Measurements from ENCODE around the gene TSC2.
"Not testable (repeated sequence)": the region's sequence is repeated elsewhere in the genome, so short reads cannot be mapped to it uniquely, and the experiment has no call there.

Gene TSC2

GRCh38 chr16:2107121-2107790, 59.5 kb downstream of the TSC2 start:
- DNase-seq, result not testable (repeated sequence)

DNA sequence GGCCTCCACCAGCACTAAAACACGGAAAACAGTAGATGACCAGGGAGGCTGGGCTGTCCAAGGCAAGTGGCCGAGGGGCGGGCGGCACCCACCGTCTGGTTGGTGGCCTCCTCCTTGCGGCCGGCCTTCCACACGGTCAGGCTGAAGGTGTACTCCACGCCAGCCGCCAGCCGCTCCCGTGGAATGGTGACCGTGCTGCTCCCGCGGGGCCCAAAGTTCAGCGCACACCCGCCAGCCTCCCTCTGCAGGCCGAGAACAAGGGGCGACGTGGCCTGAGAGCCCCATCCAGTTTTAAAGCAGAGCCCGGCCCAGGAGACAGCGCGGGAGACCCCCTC, 60.0 kb downstream of the TSC2 start:
- not testable (repeated sequence) for DNase-seq

DNA sequence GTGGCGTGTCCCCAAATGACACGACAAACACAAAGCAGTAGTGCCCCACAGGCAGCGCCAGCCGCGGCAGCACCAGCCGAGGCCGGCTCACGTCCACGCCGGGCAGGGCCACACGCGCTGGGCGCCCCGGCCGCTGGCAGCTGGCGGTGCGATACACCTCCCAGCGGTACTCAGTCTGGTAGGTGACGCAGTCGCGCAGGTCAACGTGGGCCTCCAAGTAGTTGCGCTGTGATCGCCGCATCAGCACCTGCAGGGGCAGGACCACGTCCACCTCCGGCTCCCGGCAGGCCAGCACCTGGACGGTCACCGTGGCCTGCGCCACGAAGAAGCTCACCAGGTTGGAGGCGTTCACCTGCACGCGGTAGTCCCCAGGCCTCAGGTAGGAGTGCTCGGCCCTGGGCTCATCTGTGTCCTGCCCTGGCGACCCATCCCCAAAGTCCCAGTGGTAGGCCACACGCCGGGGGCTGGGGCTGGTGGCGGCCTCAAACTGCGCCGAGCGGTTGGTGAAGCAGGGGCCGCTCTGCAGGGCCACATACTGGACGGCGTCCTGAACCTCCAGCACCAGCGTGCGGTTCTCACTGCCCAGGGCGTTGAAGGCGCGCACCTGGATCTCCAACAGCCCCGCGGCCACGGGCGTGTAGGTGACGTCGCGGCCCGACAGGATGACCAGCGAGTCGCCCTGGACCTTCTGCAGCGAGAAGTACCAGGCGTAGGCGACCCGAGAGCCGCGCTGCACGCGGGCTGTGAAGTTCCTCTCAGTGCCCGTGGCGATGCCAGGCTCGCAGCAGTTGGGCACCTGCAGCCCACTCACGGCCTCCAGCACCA, 60.9 kb downstream of the TSC2 start:
- DNase-seq, result not testable (repeated sequence)

DNA sequence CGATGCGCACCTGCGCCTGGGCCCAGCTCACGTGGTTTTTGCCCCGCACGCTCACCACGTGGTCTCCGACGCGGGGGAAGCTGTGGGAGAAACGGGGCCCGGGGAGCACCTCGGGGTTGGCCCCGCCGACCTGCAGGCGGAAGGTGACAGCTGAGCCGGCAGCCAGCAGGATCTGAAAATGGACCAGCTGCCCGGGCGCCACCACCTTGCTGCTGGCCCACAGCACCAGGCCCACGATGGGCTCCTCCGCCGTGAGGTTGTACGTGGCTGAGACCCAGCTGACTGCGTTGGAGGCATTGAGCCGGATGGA, 61.4 kb downstream of the TSC2 start:
- DNase-seq, result not testable (repeated sequence)

- not testable (repeated sequence) for DNase-seq
Observed at GRCh38 chr16:2109872-2110271, 62.1 kb downstream of the TSC2 start.

DNA sequence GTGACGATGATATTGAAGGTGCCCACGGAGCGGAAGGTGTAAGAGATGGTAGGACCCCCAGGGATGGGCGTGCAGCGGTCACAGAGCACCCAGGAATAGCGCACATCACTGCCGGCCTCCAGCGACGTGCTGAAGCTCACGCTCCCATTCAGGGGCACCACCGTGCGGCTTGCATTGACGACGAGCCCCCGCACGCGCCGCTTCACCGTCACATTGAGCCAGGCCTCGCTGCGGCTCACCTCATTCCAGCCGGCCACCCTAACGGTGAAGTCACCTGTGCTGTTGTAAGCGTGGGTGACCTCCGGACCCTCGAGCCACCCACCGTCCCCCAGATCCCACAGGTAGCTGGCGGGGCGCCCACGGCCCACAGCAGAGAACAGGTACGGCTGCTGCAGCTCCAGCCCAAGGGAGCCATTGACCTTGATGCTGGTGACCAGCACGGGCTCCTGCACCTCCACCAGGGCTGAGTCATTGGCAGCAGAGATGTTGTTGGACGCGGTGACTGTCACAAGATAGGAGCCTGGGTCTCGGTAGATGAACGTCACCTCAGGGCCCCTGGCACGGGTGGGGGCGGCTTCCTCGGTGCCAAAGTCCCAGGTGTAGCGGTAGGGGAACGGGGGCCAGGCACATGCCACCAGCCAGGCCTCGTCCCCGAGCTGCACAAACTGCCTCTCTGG, 62.7 kb downstream of the TSC2 start:
- not testable (repeated sequence) for DNase-seq

GRCh38 chr16:2111009-2111353, 63.2 kb downstream of the TSC2 start:
- DNase-seq, result not testable (repeated sequence)

GRCh38 chr16:2111412-2112335, 63.9 kb downstream of the TSC2 start:
- DNase-seq, result not testable (repeated sequence)

GRCh38 chr16:2112539-2113106, 64.8 kb downstream of the TSC2 start:
- not testable (repeated sequence) for DNase-seq

DNA sequence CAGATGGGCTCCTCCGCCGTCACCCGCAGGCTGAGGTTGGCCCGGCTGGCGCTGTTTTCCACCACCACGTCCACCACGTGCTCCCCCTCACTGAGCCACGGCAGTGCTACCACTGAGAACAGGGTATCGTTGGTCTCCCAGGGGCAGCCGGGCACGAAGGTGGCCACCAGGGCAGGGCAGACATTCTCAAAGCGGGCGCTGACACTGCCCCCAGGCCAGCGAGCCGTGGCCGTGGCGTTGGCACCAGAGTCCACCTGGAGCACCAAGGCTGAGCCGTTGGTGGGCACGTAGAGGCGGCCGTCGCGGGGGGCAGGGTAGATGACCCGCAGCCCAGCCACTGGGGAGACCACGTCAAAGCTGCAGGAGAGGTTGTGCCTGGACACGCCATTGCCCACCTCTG, 66.4 kb downstream of the TSC2 start:
- DNase-seq, result not testable (repeated sequence)

DNA sequence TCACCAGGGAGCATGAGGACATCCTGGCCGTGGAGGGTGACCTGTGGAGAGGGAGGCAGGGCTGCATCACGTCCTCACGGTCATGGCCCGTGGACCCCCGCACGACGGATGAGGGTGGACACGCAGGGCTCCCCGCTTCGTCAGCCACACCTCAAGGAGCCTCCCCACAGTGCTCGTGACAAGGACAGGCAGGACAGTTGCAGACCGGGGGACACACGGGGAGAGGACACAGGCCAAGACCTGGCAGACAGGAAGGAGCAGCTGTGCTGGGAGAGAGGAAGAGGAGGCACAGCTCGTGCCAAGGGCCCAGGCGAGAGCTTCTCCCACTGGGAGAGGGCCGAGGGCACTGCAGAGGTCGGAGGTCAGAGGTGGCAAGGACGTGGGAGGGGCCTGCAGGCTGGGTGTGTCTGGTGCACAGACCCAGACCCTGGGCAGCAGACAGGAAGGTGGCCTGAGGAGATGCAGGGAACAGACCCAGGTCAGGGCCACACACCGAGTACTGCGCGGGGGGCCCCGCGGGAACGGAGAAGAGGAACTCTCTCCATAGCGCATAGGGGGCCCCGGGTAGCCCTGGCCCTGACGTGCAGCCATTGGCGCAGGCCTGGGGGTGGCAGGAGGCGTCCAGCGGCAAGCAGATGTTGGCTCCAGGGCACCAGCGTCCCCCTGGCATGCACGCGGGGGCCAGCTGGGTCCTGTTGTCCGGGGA, 67.3 kb downstream of the TSC2 start:
- DNase-seq, result not testable (repeated sequence)

DNA sequence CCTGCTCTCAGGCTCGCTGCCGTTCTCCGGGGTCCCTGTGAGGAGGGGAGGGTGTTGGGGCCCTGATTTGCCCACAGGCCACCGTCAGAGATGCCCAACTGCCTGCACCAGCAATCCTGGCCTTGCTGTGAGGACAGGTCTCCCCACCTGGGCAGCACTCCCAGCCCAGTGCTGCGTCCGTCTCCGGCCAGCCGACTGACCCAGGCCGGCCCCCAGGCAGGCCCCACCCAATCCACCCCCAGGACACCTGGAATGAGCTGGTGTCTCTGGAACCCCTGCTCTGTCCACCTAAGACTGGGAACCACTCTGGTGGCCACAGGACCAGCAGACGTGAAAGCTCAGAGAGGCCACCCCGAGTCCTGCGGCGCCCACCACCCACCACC, 67.8 kb downstream of the TSC2 start:
- no peak for DNase-seq

DNA sequence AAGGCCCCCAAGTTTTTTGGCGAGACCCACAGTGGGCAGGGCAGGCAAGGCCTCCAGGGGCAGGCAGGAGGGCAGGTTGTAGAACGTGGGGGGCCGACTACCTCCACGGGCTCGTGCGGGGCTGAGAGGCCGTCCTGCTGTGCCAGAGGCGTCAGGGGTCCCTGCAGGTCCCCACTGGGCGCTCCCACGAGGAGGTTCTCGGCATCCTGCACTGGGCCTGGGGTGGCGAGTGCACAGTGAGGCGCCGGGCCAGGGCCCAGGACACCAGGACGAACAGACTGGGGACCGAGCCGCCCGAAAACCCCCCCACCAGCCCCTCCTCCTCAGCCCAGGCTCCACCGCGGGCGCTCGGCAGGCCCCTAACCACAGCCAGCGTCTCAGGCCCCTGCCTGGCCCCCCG, 68.6 kb downstream of the TSC2 start:
- DNase-seq, result not testable (repeated sequence)

DNA sequence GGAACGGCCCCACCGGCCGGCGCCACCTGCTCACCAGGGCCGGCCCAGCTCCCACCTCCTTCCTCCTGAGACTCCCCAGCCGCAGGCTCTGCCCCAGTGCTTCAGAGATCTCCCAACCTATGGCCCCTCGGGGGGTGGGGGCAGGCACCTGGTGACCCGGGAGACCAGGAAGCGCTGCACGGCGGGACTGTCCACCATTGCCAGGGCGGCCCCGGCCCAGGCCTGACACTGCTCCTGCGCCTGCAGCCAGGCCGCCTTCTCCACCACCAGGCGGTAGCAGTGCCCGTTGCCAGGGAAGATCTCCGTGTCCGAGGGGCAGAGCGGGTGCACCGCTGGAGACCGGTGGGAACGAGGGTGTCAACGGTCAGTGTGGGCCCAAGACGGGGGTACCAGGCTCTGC, 69.6 kb downstream of the TSC2 start:
- DNase-seq, result not testable (repeated sequence)

DNA sequence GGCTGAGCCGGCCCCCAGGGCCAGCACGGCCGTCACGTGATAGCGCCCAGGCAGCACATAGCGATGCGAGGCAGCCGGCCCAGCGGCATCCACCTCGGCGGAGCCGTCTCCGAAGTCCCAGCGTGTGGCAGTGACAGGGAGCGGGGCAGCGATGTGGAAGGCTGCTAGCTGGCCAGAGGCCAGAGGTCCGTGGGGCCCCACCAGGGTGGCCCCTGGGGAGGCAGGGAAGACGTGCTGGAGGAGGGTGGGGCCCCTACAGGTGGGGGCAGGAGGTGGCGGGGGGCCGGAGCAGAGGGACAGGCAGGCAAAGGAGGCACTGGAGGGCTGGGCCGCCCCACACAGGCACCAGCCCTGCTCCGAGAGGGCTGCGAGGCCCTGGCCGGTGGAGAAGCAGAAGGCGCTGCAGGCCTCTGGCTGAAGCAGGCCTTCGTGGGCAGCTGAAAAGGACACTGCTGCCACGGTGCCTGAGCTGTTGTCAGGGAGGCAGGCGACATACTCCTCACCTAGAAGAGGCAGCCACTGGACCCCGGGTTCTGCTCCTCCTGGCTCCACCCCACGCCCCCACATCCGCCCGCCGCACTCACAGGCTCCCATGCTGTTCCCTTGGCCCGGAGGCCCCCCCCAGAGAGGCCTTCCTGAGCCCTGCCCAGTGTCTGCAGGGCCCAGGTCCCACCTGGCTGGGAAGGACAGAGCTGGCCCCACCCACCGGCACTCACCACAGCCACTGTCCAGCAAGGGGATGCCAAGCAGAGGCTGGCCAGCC, 70.4 kb downstream of the TSC2 start:
- not testable (repeated sequence) for DNase-seq

- not testable (repeated sequence) for DNase-seq
Observed at GRCh38 chr16:2121325-2121724, 73.5 kb downstream of the TSC2 start.

GRCh38 chr16:2121853-2122252, 74.1 kb downstream of the TSC2 start:
- no peak for DNase-seq

DNA sequence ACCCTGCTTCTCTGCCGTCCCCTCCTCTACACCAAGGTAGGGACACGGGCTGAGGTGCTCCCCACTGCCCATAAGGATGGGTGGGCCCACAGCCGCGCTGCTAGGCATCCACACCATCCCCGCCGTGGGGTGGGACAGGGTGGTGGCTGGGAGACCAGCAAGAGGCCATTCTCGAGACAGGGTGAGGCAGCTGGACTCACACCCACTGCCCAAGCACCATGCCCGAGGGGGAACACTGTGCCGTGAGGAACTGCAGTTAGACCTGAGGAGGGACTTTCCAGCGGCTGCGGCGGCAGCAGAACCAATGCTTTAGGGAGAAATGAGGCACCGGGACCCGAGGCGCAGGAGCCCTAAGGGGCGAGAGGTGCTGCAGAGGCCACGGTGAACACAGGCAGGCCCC, 74.6 kb downstream of the TSC2 start:
- no peak for DNase-seq

DNA sequence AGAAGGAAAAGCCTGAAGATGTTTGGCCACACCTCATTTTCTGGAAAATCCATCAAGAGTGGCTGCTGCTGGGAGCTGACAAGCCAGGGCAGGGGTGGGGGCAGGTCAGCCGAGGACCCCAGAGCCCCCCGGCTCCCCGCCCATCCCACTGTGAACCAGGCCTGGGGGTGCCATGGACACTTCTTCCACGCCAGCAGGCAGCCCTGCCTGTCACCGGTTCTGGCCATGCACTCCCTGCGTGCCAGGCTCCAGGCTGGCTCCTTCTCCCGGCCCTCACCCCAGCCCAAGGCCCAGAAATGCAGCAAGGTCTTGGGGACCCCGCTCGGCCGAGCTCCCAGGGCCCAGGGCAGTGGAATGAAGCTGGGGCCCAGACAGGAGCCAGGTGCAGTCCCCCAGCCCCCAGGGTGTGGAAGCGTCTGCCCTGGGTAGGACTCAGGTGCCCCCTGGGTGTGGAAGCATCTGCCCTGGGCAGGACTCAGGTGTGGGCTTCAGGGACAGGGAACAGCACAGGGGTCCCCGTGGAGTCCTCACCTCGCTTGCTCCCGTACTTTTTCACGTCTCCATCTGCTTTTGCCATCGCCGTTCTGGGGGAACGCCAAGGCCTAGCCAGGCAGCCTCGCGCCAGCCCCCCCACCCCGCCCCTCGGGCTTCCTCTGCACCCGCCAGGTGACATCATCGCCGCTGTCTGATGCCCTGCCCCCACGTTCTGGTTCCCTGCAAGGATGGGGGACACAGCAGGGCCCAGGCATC, 75.3 kb downstream of the TSC2 start:
- not testable (repeated sequence) for DNase-seq

DNA sequence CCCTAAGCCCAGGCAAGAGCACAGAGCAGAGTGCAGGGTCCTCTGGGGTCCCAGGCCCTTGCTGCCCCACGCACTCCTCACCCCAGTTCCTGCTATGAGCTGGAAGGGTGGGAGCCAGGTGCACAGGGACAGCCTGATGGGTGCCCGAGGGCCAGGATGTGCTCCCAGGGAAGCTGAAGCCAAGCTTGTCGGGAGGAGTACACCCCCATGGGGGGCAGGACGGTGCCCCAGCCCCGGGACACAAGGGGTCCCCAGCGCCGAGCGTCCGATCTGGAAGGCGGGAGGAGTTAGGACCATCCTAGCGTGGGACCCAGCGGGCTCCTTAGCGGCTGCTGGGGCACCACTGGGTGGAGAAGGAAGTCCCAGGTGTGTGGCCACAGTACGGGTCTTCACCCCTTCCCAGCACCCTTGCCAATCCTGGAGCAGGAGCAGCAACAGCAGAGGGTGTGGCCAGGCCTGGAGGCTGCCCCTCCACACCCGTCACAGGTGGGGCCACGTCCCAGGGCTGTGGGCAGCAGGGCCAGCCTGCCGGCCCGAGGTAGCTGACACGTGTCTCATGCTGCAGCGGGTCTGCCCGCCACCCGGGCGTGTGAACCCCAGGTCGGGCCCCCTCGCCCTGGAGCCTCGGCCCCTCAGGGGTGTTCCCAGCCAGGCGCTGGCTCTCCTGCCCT, 76.1 kb downstream of the TSC2 start:
- DNase-seq, result not testable (repeated sequence)

Measured in activated naive CD4-positive, alpha-beta T cell (primary cell).